NCI-H345 treated with DMSO at 0.1 percent for 48 hours (cell line): ENCODE results near the gene FANCC.
"Not testable (repeated sequence)": the region's sequence is repeated elsewhere in the genome, so short reads cannot be mapped to it uniquely, and the experiment has no call there.

Experiments
- DNase-seq: peaks from one replicate; lab custom pipeline; 2025; ENCODE audit not compliant: unreplicated experiment; lab: John Stamatoyannopoulos, UW

The FANCC gene

DNA sequence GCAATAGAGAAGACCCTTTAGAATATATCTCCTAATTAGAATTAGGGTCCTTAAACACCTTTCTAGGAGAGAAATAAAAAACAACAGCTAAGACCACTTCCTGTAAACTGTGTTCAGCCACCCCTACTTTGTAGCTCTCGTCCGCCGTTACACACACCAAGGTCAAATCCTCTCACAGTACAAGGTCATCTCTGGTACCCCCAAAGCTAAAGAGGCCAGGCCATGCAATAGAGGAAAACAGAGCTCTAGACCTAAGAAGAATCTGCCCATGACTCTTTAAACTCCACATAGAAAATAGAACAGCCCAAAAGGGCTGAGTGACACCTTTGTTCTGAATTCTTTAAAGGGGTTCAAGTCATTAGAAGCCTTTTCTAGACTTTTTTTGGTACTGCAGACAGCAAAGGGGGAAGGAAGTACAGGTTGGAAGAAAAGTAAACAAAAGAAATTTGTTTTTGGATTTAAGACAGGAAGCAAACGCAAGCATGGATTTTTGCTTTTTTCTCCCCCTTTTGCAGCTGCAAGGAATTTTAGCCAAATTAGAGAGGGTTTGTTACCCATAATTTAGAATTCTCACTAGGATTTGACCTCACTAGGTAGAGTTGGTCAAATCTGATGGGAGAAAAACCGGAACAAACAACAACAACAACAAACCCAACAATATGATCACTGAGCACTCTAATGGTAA lies 13.4 kb upstream of the FANCC start:
- no peak for DNase-seq

DNA sequence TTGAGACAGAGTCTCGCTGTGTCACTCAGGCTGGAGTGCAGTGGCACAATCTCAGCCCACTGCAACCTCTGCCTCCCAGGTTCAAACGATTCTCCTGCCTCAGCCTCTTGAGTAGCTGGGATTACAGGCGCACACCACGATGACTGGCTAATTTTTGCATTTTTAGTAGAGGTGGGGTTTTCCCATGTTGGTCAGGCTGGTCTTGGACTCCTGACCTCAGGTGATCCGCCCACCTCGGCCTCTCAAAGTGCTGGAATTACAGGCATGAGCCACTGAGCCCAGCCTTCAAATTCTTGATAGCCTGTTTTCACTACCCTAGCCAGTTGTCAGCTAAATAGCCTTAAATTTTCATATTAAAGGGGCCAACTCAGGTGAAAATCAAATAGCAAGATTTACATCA lies 11.6 kb upstream of the FANCC start:
- DNase-seq: not testable (repeated sequence)

GRCh38 chr9:95327239-95327865 lies 9.8 kb upstream of the FANCC start:
- DNase-seq: no peak

- no peak for DNase-seq
These were observed 7.7 kb upstream of the FANCC start for GRCh38 chr9:95325221-95325620.

DNA sequence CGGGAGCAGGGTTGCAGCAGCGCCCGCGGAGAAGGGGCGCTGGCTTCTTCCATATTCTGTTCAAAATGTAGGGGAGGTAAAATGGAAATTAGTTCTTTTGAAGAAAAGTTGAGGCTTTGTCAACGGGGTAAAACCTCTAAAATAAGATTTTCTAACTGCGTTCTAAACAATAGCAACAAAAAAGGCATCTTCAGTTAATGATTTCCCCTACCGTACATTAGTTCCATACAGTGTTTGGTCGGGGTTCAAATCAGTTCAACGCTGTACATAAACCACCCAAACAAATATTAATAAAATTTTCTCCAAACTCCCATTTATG lies 343 bp upstream of the FANCC start:
- DNase-seq: no peak

GRCh38 chr9:95316794-95317118 lies 753 bp downstream of the FANCC start:
- DNase-seq: peak; percentile 57

DNA sequence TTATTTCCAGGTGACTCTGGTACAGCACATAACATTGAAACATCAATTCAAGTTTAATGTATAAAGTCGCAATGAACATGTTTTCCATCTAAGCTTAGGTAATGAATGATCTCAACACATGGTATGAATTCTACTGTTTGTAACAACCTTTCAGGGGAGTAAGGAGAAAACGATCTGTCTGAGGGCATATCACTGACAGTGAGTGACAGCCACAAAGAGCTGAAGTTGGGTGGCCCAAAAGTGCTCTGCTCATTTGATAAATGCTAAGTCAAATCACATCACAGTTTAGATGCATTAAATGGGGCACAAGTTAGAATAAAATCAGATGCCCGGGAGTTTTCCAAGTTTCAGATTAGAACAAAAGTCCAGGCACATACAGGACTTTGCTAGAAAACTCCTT lies 1.2 kb downstream of the FANCC start:
- no peak for DNase-seq

DNA sequence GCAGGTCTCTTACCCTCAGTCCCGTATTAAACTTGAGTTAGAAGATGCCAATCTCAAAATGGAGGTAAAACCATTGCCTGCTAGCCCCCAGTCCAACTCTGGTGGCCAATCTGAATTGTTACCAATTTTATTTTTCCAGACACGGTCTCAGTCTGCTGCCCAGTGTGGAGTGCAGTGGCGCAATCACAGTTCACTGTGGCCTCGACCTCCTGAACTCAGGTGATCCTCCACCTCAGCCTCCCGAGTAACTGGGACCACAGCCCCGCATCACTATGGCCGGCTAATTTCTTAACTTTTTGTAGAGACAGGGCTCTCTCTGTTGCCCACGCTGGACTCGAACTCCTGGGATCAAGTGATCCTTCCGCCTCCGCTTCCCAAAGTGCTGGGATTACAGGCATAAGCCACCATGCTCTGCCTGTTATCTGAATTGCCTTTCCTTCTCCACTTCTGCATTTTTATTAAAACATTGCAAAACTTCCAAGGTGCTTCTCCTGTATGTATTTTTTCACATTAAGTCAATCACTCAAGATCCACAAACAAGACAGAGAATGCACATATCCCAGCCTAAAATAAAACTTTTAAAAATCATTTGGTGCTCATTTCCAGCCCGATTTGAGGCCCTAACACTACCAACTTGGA lies 2.3 kb downstream of the FANCC start:
- DNase-seq: no peak

GRCh38 chr9:95313010-95313498 lies 4.5 kb downstream of the FANCC start:
- DNase-seq: no peak

DNA sequence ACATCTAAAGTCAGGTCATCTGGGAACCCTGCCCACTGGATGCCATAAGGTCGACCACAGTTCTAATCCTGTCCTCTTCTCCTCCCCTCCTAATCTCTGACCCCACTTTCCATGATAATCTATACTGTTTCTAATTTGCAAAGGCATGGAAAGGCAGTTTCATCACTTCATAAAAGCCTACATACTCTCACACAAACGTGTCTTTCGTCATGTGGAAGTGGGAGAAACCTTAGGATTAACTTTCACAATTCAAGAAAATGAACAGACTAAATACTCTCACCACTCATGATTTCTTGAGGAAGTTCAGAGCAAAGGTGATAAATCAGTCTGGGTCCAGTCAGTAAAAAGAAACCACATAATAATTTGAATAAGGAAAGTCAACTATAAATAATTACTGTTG lies 5.5 kb downstream of the FANCC start:
- DNase-seq: no peak

DNA sequence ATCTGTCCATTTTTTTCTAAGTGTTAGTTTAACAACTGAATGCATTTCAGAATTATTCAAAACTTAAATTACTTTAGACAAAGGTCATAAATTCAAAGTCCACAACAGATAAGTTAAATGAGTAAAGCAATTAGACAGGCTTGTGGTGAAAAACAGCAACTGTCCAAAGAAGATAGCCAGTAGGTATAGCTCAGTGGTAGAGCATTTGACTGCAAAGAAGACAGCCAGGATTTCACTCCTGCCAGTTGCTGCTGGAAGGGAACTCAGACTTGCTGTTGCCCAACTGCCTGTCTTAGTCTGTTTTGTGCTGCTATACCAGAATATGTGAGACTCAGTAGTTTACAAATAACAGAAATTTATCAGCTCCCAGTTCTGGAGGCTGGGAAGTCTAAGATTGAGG lies 10.0 kb downstream of the FANCC start:
- DNase-seq: no peak

DNA sequence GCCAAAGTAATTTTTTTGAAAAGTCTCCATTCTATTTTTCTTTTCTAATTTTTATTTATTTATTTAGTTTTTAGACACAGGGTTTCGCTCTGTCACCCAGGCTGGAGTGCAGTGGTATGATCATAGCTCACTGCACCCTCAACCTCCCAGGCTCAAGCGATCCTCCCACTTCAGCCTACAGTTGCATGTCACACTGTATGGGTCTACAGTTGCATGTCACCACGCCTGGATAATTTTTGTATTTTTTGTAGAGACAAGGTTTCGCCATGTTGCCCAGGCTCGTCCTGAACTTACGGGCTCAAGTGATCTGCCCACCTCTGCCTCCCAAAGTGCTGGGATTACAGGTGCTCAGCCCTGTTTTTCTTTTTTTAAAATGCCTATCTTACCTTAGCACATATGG lies 10.7 kb downstream of the FANCC start:
- DNase-seq: no peak

GRCh38 chr9:95305770-95306492 lies 11.6 kb downstream of the FANCC start:
- DNase-seq: no peak

DNA sequence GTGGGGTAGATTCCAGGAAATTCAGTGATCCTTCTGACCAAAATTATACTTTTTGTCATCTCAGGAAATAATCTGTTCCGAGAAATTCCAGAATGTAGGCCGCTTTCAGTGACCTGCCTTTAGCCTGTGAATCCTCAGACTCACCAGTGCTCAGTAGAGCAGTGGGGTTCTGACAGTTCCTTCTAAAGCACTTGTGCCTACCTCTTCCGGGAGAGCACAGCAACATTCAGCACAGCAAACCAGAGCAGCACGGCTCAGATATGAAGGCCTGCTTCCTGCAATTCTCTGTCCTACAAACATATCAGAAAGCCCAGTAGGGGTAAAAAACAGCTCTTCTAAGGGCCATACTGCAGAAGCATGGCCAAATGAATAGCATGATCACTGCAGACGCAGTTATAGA lies 15.0 kb downstream of the FANCC start:
- no peak for DNase-seq

- DNase-seq: no peak
These were observed 19.7 kb downstream of the FANCC start for GRCh38 chr9:95297760-95298159.

- DNase-seq: no peak
These were observed 20.2 kb downstream of the FANCC start for GRCh38 chr9:95297316-95297715.

GRCh38 chr9:95296761-95297160 lies 20.7 kb downstream of the FANCC start:
- no peak for DNase-seq

DNA sequence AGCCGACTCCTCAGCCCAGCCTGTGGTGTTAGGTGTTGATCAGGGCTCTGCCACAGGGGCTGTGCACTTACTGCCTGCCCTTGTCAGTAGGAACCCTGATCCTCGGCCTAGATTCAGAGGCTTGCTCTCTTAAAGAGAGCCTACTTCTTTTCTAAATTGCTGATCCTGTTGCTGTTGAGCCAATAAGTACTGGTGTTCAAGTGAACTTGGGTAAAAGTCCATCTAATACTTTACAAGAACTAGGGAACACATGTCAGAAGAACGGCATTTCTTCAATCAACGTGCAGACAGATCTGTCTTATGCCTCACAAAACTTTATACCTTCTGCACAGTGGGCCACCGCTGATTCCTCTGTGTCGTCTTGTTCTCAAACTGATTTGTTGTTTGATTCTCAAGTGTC lies 24.2 kb downstream of the FANCC start:
- DNase-seq: not testable (repeated sequence)

DNA sequence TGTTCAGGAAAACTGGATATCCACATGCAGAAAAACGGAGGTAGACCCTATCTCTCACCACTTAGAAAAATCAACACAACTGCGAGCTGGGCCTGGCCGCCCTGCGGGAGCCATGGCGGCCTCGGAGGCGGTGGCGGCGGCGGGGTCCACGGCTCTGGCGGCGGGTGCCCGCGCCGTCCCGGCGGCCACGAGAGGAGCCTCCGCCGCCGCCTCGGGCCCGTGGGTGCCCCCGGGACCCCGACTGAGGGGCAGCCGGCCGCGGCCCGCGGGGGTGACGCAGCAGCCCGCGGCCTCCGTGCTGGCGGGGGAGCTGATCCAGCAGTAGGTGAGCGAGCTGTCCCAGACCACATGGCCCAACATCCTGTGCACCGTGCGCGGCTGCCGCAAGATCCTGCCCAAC lies 25.3 kb downstream of the FANCC start:
- DNase-seq: no peak

DNA sequence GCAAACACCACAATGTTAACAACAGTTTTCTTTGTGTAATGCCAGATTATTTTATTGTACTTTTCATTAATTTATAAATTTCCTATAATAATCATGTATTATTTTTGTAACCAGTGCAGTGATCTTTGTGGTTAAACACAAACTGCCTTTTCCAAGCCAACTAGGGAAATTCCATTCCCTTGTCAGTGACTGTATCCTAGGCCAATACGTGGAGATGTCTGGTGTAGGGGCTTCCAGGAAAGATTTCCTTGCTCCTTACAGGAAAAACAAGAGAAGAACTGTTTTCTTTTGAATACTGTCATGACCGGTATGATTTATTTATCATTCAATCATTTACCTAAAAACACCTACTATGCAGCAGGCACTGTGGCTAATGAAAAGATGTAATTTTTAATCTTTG lies 31.4 kb downstream of the FANCC start:
- DNase-seq: no peak

DNA sequence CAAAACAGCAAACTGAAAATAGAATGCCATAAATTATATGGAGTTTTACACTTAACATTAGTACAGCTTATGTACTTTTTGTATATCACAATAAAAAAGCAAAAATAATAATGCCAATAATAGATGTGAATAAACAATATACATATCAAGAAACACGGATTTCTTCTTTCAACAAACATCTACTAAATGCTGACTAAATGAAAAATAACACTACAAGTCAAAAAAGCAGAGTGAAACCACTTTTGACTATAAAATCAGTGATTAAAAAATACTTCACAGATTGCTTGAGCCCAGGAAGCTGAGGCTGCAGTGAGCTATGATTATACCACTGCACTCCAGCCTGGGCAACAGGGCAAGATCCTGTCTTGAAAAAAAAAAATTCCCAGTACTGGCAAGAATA lies 32.2 kb downstream of the FANCC start:
- no peak for DNase-seq
